CD14-positive monocyte (primary cell): Measurements from ENCODE around the gene ARHGDIB. TPM values are rescaled to one million over a fixed set of nuclear protein-coding genes. Genes with fewer than 3 reads are reported as not detected.

Experiments used
- DNase-seq, 3 donors: peaks; one replicate each; pipeline ENCODE4 v3.0.0-alpha.2; 2011 to 2022
- H2AFZ ChIP-seq: 2 replicates; pipeline ENCODE4 v1.6.0; 2012; ENCODE audit warnings: mild to moderate bottlenecking, low read depth, low read length, inconsistent platforms; ENCODE audit not compliant: insufficient read depth, poor library complexity, severe bottlenecking
- H3K27ac ChIP-seq, 2 donors: 1 replicate in 1 of 2; 2 replicates in 1 of 2; pipeline ENCODE4 v1.5.1; 2012 to 2013; ENCODE audit warnings: low read length in 2 of 2, control low read depth in 1 of 2, inconsistent platforms in 1 of 2, low read depth in 1 of 2, mild to moderate bottlenecking in 1 of 2
- H3K27me3 ChIP-seq, 2 donors: one replicate each; pipeline versions ENCODE4 v1.6.0 to v1.6.1; 2011 to 2013; ENCODE audit warnings: low read length in 2 of 2; ENCODE audit not compliant: control insufficient read depth in 2 of 2, insufficient read depth in 2 of 2
- H3K36me3 ChIP-seq, 2 donors: replicated peaks in 1 of 2; 1 replicate in 1 of 2; 2 replicates in 1 of 2; pipeline versions ENCODE4 v1.5.1 to v1.6.1; 2012 to 2013; ENCODE audit warnings: low read length in 2 of 2, control low read depth in 1 of 2, inconsistent platforms in 1 of 2, mild to moderate bottlenecking in 1 of 2; ENCODE audit not compliant: insufficient read depth in 2 of 2, control insufficient read depth in 1 of 2
- H3K4me1 ChIP-seq, 2 donors: 1 replicate in 1 of 2; 2 replicates in 1 of 2; pipeline versions ENCODE4 v1.5.1 to v1.6.1; 2012 to 2013; ENCODE audit warnings: low read length in 2 of 2, control low read depth in 1 of 2, inconsistent platforms in 1 of 2, mild to moderate bottlenecking in 1 of 2, moderate library complexity in 1 of 2; ENCODE audit not compliant: insufficient read depth in 2 of 2, control insufficient read depth in 1 of 2
- H3K4me2 ChIP-seq: replicated peaks from 2 replicates; pipeline ENCODE3; 2012; ENCODE audit warnings: low read length, moderate library complexity, mild to moderate bottlenecking; ENCODE audit not compliant: poor library complexity, severe bottlenecking; ENCODE audit errors: extremely low read depth
- H3K4me3 ChIP-seq, 3 experiments: fragments of 200-600 bp in 1 of 3; sonication (generic) in 1 of 3; replicated peaks in 1 of 3; 1 replicate in 2 of 3; 2 replicates in 1 of 3; pipeline ENCODE4 v1.5.1; 2011 to 2013; ENCODE audit warnings: low read length in 3 of 3, mild to moderate bottlenecking in 3 of 3, control low read depth in 2 of 3, low read depth in 2 of 3, inconsistent platforms in 1 of 3, moderate library complexity in 1 of 3
- H3K79me2 ChIP-seq: 2 replicates; pipeline ENCODE4 v1.6.0; 2012; ENCODE audit warnings: mild to moderate bottlenecking, control low read depth, inconsistent platforms, low read length, moderate library complexity; ENCODE audit not compliant: insufficient read depth
- H3K9ac ChIP-seq: 2 replicates; pipeline ENCODE4 v1.6.0; 2017; ENCODE audit warnings: low read length, mild to moderate bottlenecking; ENCODE audit not compliant: insufficient read depth, poor library complexity, severe bottlenecking
- H3K9me3 ChIP-seq, 2 donors: replicated peaks in 1 of 2; 1 replicate in 1 of 2; 2 replicates in 1 of 2; pipeline versions ENCODE4 v1.5.1 to v1.6.1; 2012 to 2013; ENCODE audit warnings: low read length in 2 of 2, control low read depth in 1 of 2; ENCODE audit not compliant: control insufficient read depth in 1 of 2, insufficient read depth in 1 of 2
- H4K20me1 ChIP-seq: 2 replicates; pipeline ENCODE4 v1.6.0; 2012; ENCODE audit warnings: mild to moderate bottlenecking, low read length, control low read depth, moderate library complexity; ENCODE audit not compliant: insufficient read depth
- H3K27ac Mint-ChIP-seq, 7 donors: one replicate each; pipeline ENCODE4 v1.8.0; 2020; ENCODE audit warnings: mild to moderate bottlenecking in 7 of 7, mixed read lengths in 7 of 7, moderate library complexity in 6 of 7, inconsistent platforms in 2 of 7
- H3K27me3 Mint-ChIP-seq, 3 donors: one replicate each; pipeline ENCODE4 v1.8.0; 2021 to 2022; ENCODE audit warnings: low read depth in 3 of 3, mild to moderate bottlenecking in 3 of 3, mixed read lengths in 3 of 3, moderate library complexity in 3 of 3, inconsistent platforms in 1 of 3
- H3K36me3 Mint-ChIP-seq, 2 donors: one replicate each; pipeline ENCODE4 v1.8.0; 2020; ENCODE audit warnings: mixed read lengths in 2 of 2, inconsistent platforms in 1 of 2, mild to moderate bottlenecking in 1 of 2
- H3K4me1 Mint-ChIP-seq: one replicate; pipeline ENCODE4 v1.8.0; 2020; ENCODE audit warnings: mild to moderate bottlenecking, mixed read lengths
- H3K4me3 Mint-ChIP-seq, 2 donors: one replicate each; pipeline ENCODE4 v1.8.0; 2020; ENCODE audit warnings: mild to moderate bottlenecking in 2 of 2, mixed read lengths in 2 of 2, moderate library complexity in 1 of 2
- H3K9me3 Mint-ChIP-seq, 7 donors: one replicate each; pipeline ENCODE4 v1.8.0; 2020 to 2022; ENCODE audit warnings: mixed read lengths in 7 of 7, mild to moderate bottlenecking in 6 of 7, moderate library complexity in 6 of 7, inconsistent platforms in 2 of 7
- CTCF ChIP-seq: fragments of 200-600 bp; IDR thresholded peaks from one replicate; pipeline ENCODE4 v1.8.0; 2022; ENCODE audit warnings: antibody characterized with exemption, mild to moderate bottlenecking
- WGBS: methylation state at CpG from one replicate; pipeline ENCODE4 v1.1.5; 2013; ENCODE audit warnings: missing lambda C conversion rate; ENCODE audit not compliant: insufficient coverage; 5-methylcytosine and 5-hydroxymethylcytosine counted together
- intact Hi-C, 2 donors: fragments of 100-400 bp; cut with micrococcal nuclease; formaldehyde crosslinking; loops; one replicate each; pipeline versions ENCODE4 v1.15.0 to v1.15.1; 2023
- polyA plus RNA-seq, 3 donors: library from polyadenylated mRNA; depleted of rRNA in 1 of 3; unstranded in 2 of 3; stranded (reverse) in 1 of 3; fragments of 300-500 nt in 2 of 3; fragments of >200 nt in 1 of 3; fragmentation: Illumina TruSeq in 2 of 3; gene quantifications; 1 replicate in 2 of 3; 2 replicates in 1 of 3; pipeline ENCODE4 v1.2.3, GENCODE V29; 2012 to 2021

The ARHGDIB gene
- polyA plus RNA-seq, 3 donors: 1,199 to 2,228 (median 1,854) TPM

GRCh38 chr12:14901228-14901562 is 60.2 kb downstream of the ARHGDIB start:
- Histone ChIP-seq H3K4me2 (no peak overlapping the region), H2AFZ (no peak overlapping the region), H3K9ac (no peak overlapping the region), H3K27ac (no peak overlapping the region), H4K20me1 (no peaks in the 10 kb centered on the region), H3K36me3 (no peaks in the 10 kb centered on the region), H3K79me2 (no peaks in the 10 kb centered on the region), H3K4me1 (no peaks in the 10 kb centered on the region), H3K27me3 (no peaks in the 10 kb centered on the region), H3K4me3 (no peak overlapping the region), H3K9me3 (no peaks in the 10 kb centered on the region)
- H3K4me3 Mint-ChIP-seq: no peak overlapping the region
- H3K36me3 Mint-ChIP-seq: peaks cover 0 to 2% of the 10 kb centered on the region in 2 donors
- intact Hi-C loops: no loop called here
- no CpG with 5 or more reads among the region's 1 CpG for WGBS
- H3K27ac Mint-ChIP-seq: no peak overlapping the region
- no peaks in the 10 kb centered on the region for H3K27me3 Mint-ChIP-seq
- no peaks in the 10 kb centered on the region for H3K9me3 Mint-ChIP-seq
- peaks cover 14% of the 10 kb centered on the region for H3K4me1 Mint-ChIP-seq
- no peak for TF ChIP-seq CTCF
- DNase-seq: no peak

GRCh38 chr12:14900521-14901227 is 60.7 kb downstream of the ARHGDIB start:
- no peak overlapping the region for H2AFZ ChIP-seq
- H3K27me3 Mint-ChIP-seq: no peaks in the 10 kb centered on the region
- intact Hi-C loops: no loop called here
- H3K9me3 Mint-ChIP-seq: no peaks in the 10 kb centered on the region
- H3K9me3 ChIP-seq: no peaks in the 10 kb centered on the region
- no peaks in the 10 kb centered on the region for H3K36me3 ChIP-seq
- no peaks in the 10 kb centered on the region for H4K20me1 ChIP-seq
- no peaks in the 10 kb centered on the region for H3K79me2 ChIP-seq
- no peak overlapping the region for H3K4me3 ChIP-seq
- H3K4me1 ChIP-seq: no peaks in the 10 kb centered on the region
- H3K36me3 Mint-ChIP-seq: no peaks in the 10 kb centered on the region
- WGBS: 95% methylated on average over 2 of the region's 5 CpGs
- DNase-seq: no peak
- no peak for TF ChIP-seq CTCF
- H3K4me2 ChIP-seq: no peak overlapping the region
- H3K4me1 Mint-ChIP-seq: peaks cover 14% of the 10 kb centered on the region
- H3K27ac ChIP-seq: no peak overlapping the region
- no peaks in the 10 kb centered on the region for H3K27me3 ChIP-seq
- H3K9ac ChIP-seq: no peak overlapping the region
- no peak overlapping the region for H3K4me3 Mint-ChIP-seq
- no peak overlapping the region for H3K27ac Mint-ChIP-seq
